SHP77 treated with DMSO at 0.1 percent for 48 hours (cell line): ENCODE measurements around the gene SPDYC.

Experiments used
- DNase-seq: peaks from one replicate; lab custom pipeline; 2025; lab: John Stamatoyannopoulos, UW

Gene SPDYC

GRCh38 chr11:65206901-65207300 lies 36.9 kb downstream of the SPDYC start:
- no peak for DNase-seq

- no peak for DNase-seq
Observed at GRCh38 chr11:65207918-65208784, 38.1 kb downstream of the SPDYC start.

DNA sequence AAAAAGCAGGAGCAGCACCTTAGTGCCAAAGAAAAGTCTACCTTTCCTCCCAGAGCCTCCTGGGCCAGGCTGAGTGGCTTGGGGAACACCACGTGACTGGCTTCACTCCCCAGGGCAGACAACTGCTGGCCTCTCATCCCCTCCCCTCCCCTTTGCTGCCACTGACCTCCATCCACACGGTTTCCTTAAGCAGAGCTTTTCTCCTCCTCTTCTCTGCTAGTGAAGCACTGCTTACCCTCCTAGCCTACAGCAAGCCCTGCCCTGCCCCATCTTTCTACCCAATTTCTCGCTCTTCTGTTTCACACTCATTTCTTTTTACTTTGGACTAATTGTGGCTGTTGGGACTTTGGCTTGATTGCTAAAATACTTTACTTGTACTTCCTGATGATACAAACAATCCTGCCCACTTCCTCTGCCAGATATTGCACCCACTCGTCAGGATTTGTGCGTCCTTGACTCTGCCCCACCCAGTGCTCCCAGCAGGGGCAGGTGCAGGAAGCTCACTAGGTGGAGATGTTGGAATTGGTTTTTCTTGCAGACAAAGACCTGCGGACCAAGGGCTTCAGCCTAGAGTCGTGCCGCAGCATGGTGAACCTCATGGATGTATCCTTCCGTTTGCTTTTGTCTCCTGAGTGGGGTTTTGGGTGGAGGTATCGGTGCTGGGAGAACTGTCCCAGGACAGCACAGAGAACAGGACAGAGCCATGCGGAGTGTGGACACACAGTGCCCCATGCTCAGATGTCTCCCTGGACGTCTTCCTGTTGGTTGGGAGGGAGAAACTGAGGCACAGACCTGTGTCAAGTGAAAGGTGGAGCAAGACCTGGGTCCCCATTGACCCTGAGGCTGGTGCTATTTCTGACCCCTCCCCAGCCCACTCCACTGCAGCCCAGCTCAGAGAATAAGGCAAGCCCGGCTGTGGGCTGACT lies 39.0 kb downstream of the SPDYC start:
- no peak for DNase-seq

- DNase-seq = no peak
Observed at GRCh38 chr11:65209711-65210360, 39.8 kb downstream of the SPDYC start.

DNA sequence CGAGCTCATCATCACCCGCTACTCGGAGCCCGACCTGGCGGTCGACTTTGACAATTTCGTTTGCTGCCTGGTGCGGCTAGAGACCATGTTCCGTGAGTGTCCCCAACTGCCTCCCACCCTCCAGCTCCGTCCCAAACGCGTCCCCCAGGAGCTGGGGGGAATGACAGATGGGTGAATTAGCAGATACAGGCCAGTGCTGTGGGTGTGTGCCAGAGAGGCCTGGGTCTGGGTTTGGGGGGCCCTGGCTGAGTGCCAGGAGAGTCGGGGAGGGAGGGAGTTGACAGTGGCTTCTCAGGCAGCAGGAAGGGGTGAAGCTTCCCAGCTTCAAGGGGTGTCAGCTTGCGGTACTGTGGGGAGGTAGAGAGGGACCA lies 40.3 kb downstream of the SPDYC start:
- DNase-seq = no peak

- DNase-seq = no peak
Observed at GRCh38 chr11:65210748-65211147, 40.7 kb downstream of the SPDYC start.

- no peak for DNase-seq
Observed at GRCh38 chr11:65211293-65212105, 41.5 kb downstream of the SPDYC start.

GRCh38 chr11:65212226-65212801 lies 42.3 kb downstream of the SPDYC start:
- no peak for DNase-seq

- no peak for DNase-seq
Observed at GRCh38 chr11:65213322-65214211, 43.5 kb downstream of the SPDYC start.

- no peak for DNase-seq
Observed at GRCh38 chr11:65214212-65214845, 44.3 kb downstream of the SPDYC start.

GRCh38 chr11:65215441-65216076 lies 45.5 kb downstream of the SPDYC start:
- DNase-seq = no peak

- no peak for DNase-seq
Observed at GRCh38 chr11:65216830-65217229, 46.8 kb downstream of the SPDYC start.

DNA sequence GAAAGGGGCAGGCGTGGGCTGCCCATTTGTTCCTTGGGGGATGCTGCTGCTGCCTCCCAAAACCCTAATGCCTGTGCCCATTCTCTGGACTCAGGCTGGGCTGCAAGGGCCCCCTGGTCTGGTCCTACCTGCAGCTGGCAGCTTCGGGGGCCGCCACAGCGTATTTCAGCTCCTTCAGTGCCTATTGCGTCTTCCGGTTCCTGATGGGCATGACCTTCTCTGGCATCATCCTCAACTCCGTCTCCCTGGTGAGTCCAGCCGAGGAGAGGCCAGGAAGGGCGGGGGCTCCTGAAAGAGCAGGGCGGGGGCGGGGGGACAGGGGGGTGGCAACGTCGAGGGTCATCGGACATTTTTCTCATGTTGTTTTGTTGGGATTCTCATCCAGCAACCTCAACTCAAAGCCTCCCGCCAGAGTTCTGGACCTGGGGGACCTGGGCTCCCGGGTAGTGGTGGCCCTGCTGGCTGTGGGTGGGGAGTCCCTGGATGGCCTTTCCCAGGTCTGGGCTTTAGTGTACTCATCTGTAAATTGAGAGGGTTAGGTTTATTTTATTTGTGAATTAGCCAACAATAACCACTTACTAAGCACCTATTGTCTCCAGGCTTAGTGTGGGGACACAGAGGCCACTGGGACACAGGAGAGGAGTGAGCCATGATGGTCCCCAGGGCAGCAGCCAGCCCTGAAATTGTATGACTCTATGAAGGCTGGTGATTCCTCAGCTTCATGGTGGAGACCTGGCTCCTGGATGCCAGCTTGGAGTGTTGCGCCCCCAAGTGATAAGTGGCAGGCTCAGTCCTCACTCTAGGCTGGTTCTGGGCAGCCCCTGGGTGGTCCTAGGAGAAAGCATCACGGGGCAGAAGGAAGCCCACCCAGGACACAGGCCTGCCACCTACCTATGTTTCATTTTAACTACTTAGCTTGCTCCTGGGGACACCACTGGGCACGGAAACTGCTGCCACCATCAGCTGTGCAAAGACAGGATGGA lies 47.7 kb downstream of the SPDYC start:
- DNase-seq = no peak

DNA sequence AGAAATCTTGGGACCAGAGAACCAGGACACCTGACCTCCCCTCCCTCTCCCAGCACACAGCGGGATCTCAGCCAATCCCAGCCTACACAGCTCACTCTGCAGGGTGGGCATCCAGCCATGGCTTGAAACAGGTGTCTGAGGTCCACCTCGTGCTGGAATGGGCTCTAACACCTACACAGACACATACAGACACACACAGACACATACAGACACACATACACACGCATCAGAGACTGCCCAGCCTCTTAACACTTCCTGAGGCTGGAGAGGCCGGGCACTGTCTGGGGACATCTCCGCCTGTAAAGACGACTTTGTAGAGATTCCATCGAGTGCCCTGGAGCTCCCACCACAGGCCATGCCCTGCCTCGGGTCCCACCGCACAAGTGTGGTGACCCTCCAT lies 48.4 kb downstream of the SPDYC start:
- DNase-seq = no peak

DNA sequence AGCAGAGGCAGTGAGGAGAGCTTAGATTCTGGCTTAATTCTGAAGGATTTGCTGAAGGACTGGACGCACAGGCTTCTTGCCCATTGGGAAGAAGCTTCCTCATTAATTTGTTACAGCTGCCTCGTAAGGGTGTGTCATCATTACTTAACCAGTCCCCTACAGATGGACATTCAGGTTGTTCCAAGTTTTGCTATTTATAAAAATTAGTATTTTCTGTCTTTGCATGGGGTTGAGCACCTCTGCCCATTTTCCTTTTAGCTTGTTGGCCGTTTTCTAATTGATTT lies 49.8 kb downstream of the SPDYC start:
- DNase-seq = no peak

DNA sequence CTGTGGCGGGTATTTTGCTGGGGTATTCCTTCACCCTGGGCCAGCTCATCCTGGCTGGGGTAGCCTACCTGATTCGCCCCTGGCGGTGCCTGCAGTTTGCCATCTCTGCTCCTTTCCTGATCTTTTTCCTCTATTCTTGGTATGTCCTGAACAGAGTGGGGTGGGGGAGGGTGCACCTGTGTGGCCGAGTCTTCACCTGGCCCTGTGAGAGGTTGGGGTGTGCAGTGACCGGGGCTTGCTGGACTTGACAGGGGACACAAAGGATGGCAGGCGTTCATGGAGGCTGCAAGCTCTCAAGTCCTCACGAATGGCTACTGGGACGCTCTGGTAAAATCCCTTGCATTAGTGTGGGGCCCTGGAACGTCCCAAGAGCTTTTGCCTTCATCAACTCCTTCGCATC lies 51.0 kb downstream of the SPDYC start:
- no peak for DNase-seq
